GM19455 (cell line): ENCODE measurements around the gene IMMT.

Experiments
- ATAC-seq: cut with Tn5 transposase; IDR thresholded peaks from one replicate; pipeline ENCODE4 v1.9.1; 2021; ENCODE audit not compliant: unreplicated experiment

IMMT gene

GRCh38 chr2:86094229-86094628, 101.0 kb downstream of the IMMT start:
- ATAC-seq, result no peak
